ENCODE data around the gene NDFIP2.

The NDFIP2 gene

GRCh38 chr13:79480954-79481684, at the start of gene NDFIP2:
TSS of gene NDFIP2 (plus strand) at chr13:79481155. CDS start at chr13:79481204, 49 bp downstream.
- TF ChIP-seq PPARA (CRISPR knock-in tag; IDR thresholded peaks at IDR 0.05; ENCODE audit: borderline replicate concordance) (no peak), ZC3H10 (CRISPR knock-in tag; IDR thresholded peaks at IDR 0.05) (no peak), ZFP3 (CRISPR knock-in tag; IDR thresholded peaks at IDR 0.05) (0 out of 2 replicates have a peak, but pooled peaks have one; percentile 22), TCF4 (CRISPR knock-in tag; IDR thresholded peaks at IDR 0.05; ENCODE audit: borderline replicate concordance) (no peak), CSDC2 (CRISPR knock-in tag; IDR thresholded peaks at IDR 0.05) (0 out of 2 replicates have a peak, but pooled peaks have one; percentile 70), POU6F1 (CRISPR knock-in tag; IDR thresholded peaks at IDR 0.05; ENCODE audit: borderline replicate concordance, low read depth) (no peak), ZFP30 (CRISPR knock-in tag; IDR thresholded peaks at IDR 0.05) (no peak), TOX (CRISPR knock-in tag; IDR thresholded peaks at IDR 0.05; ENCODE audit: borderline replicate concordance) (no peak)
- ATAC-seq, result peak; percentile 95

DNA sequence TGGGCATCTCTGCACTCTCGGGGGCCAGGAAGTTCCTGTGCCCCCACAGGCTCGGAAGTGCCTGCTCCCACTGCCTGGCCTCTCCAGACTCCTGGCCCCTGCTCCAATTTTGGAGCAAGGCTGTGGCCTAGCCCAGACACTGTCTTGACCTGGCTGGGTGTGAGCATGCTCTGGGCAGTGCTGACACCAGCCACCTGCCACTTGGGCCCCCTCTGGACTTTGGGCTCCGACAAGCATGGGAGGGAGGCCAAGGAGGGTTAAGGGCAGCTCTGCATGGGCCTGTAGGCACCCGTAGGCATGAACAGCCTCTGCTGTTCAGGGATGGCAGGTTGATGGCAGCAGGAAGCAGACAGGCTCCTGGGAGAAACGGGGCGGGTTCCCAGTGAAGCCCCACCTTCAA, 48.9 kb upstream of the NDFIP2 start:
- ATAC-seq, result no peak
- TF ChIP-seq ZFP3 (CRISPR knock-in tag; IDR thresholded peaks at IDR 0.05), result no peak
- no peak for TF ChIP-seq ISL1 (CRISPR knock-in tag; IDR thresholded peaks at IDR 0.05)
- TF ChIP-seq CSDC2 (CRISPR knock-in tag; IDR thresholded peaks at IDR 0.05), result no peak

- no peak for TF ChIP-seq CSDC2 (CRISPR knock-in tag; IDR thresholded peaks at IDR 0.05)
- no peak for TF ChIP-seq ZNF70 (CRISPR knock-in tag; IDR thresholded peaks at IDR 0.05)
- TF ChIP-seq TOX (CRISPR knock-in tag; IDR thresholded peaks at IDR 0.05; ENCODE audit: borderline replicate concordance), result no peak
- TF ChIP-seq ZNF8 (CRISPR knock-in tag; IDR thresholded peaks at IDR 0.05), result no peak
- TF ChIP-seq RARB (CRISPR knock-in tag; IDR thresholded peaks at IDR 0.05), result no peak
- TF ChIP-seq, protein P1, sequence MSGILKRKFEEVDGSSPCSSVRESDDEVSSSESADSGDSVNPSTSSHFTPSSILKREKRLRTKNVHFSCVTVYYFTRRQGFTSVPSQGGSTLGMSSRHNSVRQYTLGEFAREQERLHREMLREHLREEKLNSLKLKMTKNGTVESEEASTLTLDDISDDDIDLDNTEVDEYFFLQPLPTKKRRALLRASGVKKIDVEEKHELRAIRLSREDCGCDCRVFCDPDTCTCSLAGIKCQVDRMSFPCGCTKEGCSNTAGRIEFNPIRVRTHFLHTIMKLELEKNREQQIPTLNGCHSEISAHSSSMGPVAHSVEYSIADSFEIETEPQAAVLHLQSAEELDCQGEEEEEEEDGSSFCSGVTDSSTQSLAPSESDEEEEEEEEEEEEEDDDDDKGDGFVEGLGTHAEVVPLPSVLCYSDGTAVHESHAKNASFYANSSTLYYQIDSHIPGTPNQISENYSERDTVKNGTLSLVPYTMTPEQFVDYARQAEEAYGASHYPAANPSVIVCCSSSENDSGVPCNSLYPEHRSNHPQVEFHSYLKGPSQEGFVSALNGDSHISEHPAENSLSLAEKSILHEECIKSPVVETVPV (CRISPR knock-in tag; IDR thresholded peaks at IDR 0.05), result no peak
Observed at GRCh38 chr13:79432992-79433391, 48.0 kb upstream of the NDFIP2 start.

DNA sequence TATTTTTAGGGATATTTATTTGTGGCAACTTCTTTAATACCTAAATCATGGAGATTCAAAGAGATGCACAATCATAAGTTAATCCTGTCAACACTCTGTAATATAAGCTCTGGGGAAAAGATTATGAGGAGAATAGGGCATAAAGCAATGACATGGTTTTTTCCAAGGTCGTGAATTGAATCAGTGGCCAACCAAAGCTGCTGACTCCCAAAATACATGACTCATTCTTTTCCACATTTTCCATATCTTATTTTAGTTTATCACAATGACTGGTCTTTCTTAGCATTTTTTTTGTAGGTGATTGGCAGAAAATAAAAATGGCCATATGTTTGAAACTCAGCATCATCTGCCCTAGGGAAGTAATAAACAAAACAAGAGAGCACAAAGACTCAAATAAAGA, 46.4 kb upstream of the NDFIP2 start:
- peak; percentile 32; the same call in 1 of the 3 replicates for ATAC-seq
- TF ChIP-seq ARNTL (CRISPR knock-in tag; IDR thresholded peaks at IDR 0.05; ENCODE audit: borderline replicate concordance, low read depth) (no peak), POU6F1 (CRISPR knock-in tag; IDR thresholded peaks at IDR 0.05; ENCODE audit: borderline replicate concordance, low read depth) (no peak), BACH2 (CRISPR knock-in tag; IDR thresholded peaks at IDR 0.05; ENCODE audit: borderline replicate concordance) (no peak), RARB (CRISPR knock-in tag; IDR thresholded peaks at IDR 0.05) (no peak), ZNF565 (CRISPR knock-in tag; conservative IDR thresholded peaks at IDR 0.05; ENCODE audit: low read depth) (no peak), ZFP30 (CRISPR knock-in tag; IDR thresholded peaks at IDR 0.05) (no peak), ZNF70 (CRISPR knock-in tag; IDR thresholded peaks at IDR 0.05) (no peak), ZFP3 (CRISPR knock-in tag; IDR thresholded peaks at IDR 0.05) (0 out of 2 replicates have a peak, but pooled peaks have one; percentile 21), CSDC2 (CRISPR knock-in tag; IDR thresholded peaks at IDR 0.05) (no peak)

More at GRCh38 chr13:79432992-79433391, 48.0 kb upstream of the NDFIP2 start:
- no peak for ATAC-seq

- TF ChIP-seq ZFP3 (CRISPR knock-in tag; IDR thresholded peaks at IDR 0.05), result no peak
- TF ChIP-seq ZFP30 (CRISPR knock-in tag; IDR thresholded peaks at IDR 0.05), result no peak
- no peak for TF ChIP-seq GLIS3 (CRISPR knock-in tag; IDR thresholded peaks at IDR 0.05)
- no peak for TF ChIP-seq CSDC2 (CRISPR knock-in tag; IDR thresholded peaks at IDR 0.05)
- no peak for TF ChIP-seq BACH2 (CRISPR knock-in tag; IDR thresholded peaks at IDR 0.05; ENCODE audit: borderline replicate concordance)
- TF ChIP-seq, protein P2, sequence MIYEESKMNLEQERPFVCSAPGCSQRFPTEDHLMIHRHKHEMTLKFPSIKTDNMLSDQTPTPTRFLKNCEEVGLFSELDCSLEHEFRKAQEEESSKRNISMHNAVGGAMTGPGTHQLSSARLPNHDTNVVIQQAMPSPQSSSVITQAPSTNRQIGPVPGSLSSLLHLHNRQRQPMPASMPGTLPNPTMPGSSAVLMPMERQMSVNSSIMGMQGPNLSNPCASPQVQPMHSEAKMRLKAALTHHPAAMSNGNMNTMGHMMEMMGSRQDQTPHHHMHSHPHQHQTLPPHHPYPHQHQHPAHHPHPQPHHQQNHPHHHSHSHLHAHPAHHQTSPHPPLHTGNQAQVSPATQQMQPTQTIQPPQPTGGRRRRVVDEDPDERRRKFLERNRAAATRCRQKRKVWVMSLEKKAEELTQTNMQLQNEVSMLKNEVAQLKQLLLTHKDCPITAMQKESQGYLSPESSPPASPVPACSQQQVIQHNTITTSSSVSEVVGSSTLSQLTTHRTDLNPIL (CRISPR knock-in tag; IDR thresholded peaks at IDR 0.05; ENCODE audit: low read depth), result no peak
- TF ChIP-seq SNAI2 (CRISPR knock-in tag; IDR thresholded peaks at IDR 0.05), result no peak
- TF ChIP-seq PPARA (CRISPR knock-in tag; IDR thresholded peaks at IDR 0.05; ENCODE audit: borderline replicate concordance), result no peak
- TF ChIP-seq ZC3H10 (CRISPR knock-in tag; IDR thresholded peaks at IDR 0.05), result no peak
- TF ChIP-seq TSHZ2 (CRISPR knock-in tag; IDR thresholded peaks at IDR 0.05), result no peak
- ATAC-seq, result peak; percentile 54; the same call in 2 of the 3 replicates
Observed at GRCh38 chr13:79435561-79435990, 45.4 kb upstream of the NDFIP2 start.
